Fibroblast of peridontal ligament (primary cell): ENCODE data around the gene ATG10.
"Not testable (repeated sequence)": the region's sequence is repeated elsewhere in the genome, so short reads cannot be mapped to it uniquely, and the experiment has no call there.

Source experiments
- DNase-seq: peaks from one replicate; pipeline ENCODE4 v3.0.0-alpha.2; 2010; ENCODE audit errors: extremely low read depth

Gene ATG10

DNA sequence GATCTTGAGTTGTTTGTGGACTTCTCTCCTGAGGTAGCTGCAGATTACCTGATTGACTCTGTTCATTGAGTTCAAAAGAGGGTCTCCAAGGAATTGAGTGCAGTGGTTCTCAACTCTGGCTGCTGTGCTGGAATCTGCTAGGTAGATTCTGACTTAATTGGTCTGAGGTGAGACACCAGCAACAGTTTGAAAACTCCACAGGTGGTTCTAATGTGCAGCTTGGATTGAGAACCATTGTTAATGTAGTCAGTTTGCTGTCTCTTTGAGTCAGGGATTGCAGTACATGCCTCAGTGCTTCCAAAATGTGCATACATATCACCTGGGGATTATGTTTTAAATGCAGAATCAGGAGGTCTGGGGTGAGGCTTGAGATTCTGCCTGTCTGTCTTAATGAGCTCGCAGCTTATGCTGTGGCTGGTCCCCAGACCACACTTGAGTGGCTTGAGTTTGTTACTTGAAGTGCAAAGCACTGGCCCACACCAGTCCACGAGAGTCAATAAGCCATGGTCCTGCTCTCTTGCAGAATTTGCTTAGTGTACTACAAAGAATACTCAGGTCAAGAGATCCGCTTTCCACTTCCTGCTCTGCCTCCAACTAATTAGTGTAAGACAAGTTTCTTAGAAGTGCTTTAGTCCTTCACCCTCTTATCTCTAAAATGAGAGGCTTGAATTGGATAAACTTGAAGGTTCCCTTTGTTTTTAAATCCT, 82.3 kb downstream of the ATG10 start:
- DNase-seq, result no peak

DNA sequence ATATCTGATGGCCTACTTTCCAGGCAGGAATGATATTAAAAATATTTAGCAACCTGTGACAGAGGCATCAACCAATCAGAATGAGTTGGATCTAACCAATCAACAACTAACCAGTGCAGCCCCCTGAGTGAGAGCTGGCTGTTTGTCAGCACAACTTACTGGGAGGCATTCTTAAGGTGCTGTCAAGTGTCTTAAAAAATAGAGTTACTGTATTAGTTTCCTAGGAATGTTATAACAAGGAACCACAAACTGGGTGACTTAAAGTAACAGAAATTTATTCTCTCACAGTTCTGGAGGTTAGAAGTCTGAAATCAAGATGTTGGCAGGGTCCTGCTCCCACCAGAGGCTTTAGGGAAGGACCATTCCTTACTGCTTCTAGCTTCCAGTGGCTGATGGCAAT, 85.2 kb downstream of the ATG10 start:
- DNase-seq, result no peak

DNA sequence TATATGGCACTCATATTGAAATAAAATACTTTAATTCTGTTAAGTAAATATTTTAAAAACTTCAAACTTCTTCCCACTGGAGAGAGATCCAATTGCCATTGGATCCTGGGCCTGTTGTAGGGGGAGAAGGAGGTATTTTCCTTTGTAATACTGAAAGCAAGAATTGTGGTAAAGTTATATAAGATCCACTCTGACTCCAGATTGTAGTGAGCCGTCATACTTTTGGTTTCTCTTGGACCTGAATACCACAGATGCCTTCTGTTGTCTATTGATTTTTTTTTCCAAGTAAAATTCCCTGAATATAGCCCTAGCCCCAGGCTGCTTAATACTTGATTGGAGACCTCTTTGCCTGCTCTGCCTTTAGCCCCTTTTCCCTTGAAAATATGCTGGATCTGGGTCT, 86.9 kb downstream of the ATG10 start:
- DNase-seq, result peak; percentile 71

DNA sequence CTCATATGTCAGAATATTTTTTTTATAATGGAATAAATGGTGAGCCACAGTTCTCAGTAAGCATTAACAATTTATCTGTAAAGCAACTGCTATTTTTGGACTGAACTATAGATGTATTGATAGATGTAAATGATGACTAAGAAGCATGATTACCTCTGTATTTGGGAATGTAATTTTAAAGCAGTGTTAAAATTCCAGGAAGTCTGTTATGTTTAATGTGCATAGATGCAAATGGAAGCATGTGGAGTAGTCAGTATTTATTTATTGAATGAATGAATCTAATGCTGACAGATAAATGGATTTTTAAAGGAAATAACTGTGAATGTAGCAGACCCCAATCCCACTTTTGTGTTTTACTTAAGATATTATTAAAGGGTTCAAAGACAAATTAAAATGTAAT, 95.0 kb downstream of the ATG10 start:
- no peak for DNase-seq

DNA sequence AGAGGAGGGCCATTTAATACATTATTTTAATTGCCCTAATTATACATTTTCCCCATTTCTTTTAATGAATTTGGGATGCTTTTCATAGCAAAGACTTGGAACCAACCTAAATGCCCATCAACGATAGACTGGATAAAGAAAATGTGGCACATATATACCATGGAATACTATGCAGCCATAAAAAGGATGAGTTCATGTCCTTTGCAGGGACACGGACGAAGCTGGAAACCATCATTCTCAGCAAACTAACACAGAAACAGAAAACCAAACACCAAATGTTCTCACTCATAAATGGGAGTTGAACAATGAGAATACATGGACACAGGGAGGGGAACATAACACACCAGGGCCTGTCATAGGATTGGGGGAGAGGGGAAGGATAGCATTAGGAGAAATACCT, 96.2 kb downstream of the ATG10 start:
- not testable (repeated sequence) for DNase-seq

DNA sequence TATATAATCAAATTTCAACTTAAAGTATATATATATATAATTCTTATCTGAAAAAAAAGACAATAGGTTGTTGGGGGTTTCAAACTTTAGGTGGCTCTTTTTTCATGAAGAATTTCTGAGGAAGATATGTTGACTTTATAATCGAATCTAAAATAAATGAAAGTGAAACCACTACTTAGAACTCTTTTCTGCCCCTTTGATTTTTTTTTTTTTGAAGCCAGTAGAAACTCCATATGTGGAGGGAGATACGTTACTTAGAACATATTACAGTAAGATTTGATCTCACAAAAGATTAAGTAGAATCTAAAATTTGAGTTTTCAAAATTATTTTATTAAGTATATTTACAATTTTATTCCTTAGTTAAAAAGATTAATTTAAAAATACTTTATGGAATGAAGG, 96.9 kb downstream of the ATG10 start:
- DNase-seq, result peak; percentile 51

DNA sequence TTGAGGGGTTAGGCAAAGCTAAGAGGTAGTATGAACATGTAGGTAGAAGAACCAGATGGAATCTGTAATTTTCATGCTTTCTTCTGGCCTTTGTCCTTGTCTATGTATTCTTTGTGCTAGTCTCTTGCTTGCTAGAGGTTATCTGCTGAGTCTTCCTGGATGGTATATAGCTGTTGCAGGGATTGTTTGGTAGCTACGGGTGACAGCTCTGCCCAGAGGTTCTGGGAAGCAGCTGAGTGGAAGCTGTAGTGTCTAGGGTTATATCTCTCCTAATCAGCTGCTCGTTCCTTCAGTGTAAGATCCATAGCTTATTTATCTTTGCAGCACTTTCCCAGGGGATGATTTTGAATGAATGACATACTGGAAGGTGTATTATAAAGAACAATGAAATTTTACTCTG, 100.3 kb downstream of the ATG10 start:
- DNase-seq, result no peak

DNA sequence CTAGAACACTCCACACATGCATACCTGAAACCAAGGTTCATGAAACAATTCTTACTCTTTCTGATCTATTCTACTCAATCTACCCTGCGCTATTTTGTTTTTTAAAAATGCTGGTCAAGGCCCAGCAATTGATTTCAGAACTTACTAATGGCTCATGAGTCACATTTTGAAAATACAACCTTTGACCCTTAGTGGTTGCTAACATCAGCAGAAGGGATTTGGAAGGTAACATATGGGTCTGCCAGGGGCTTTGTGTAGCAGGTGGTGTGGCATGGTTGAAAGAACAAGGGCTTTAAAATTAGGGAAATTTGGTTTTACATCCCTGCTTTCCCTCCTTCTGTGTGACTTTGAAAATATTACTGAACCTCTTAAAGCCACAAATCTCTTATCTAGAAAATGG, 101.4 kb downstream of the ATG10 start:
- DNase-seq, result no peak

DNA sequence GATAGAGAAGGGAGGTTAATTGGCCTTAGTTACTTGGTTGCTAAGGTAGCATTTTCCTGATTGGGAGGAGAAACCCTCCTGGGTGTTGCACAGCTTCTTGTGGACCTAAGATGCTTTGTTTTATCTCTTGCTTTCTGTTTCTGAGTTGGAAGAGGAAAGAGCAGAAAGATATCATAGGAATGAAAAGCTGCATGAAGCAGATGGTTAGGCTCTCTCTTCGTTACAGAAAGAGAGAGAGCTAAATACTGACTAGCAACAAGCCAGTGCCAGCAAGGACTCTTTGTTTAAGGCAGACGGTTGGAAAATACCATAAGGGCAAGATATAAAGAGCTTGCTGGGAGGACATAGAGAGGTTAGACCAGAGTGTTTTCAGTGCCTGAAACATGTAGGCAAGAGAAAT, 103.1 kb downstream of the ATG10 start:
- DNase-seq, result no peak

DNA sequence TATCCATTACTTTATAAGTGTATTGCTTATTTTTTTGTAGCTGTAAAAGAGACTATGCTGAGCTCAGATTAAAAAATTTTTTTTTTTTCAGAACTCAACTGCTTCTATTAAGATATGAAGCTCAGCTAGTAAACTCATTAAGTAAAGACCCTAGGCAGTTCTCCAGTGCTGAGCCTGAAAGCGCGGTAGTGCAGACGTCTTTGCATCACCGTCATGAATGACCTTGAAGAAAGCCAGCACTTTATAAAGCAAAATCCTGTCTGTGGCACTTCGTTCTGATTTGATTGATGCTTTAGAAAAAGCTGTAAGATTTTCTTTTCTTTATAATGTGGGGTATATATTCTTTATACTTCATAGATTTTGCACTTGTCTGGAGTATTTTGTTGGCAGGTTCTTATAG, 105.7 kb downstream of the ATG10 start:
- DNase-seq, result no peak

DNA sequence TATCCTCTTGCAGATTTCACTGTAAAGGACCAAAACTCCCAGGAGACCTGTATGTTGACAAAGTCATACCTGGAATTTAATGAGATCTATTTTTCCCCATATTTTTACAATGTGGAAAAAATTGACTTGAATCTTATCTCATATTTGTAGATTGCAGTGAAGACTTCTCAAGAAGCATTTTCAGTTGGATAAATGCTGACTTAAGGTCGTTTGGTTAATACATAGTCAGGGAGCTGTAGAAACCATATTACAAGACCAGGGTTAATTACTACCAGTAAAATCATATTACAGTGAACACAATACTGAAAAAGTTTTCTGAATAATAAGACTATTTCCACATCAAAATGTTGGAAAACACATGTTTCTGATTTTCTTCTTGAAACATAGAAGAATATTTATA, 119.8 kb downstream of the ATG10 start:
- no peak for DNase-seq

DNA sequence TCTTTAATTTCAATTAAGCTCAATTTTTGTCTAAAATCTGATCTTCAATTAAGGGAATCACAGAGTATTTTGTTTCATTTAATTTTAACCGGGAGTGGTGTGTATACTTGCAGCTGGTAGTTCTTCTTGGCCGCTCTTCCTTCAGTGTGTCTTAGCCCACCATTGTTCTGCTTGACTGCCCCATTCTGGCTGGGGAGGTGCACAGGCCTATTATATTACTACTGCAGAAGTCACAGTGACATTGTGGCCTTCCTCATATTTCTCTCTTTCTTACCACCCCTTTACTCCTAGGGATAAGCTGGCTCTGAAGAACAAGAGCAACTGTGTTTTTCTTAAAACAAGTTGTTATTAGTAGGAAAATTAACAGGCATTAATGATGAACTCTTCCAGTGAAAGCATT, 123.7 kb downstream of the ATG10 start:
- DNase-seq, result no peak

DNA sequence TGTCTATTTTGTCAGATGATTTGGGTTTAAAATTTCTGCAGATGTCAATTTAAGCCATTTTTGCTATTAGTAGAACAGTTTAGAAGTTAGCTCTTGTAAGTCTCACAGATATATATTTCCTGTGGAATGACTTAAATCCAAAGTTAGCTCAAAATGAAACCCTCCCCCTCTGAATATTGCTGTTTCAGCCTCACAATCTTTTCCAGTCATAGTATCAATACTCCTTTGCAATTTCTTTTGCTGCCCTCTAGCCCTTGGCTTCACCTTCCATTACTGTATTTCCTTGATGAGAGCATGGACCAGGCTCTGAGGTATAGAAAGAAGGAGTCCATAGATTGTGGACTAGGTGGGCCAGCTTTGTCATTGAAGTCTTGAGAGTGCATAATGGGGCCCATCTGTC, 124.4 kb downstream of the ATG10 start:
- no peak for DNase-seq

DNA sequence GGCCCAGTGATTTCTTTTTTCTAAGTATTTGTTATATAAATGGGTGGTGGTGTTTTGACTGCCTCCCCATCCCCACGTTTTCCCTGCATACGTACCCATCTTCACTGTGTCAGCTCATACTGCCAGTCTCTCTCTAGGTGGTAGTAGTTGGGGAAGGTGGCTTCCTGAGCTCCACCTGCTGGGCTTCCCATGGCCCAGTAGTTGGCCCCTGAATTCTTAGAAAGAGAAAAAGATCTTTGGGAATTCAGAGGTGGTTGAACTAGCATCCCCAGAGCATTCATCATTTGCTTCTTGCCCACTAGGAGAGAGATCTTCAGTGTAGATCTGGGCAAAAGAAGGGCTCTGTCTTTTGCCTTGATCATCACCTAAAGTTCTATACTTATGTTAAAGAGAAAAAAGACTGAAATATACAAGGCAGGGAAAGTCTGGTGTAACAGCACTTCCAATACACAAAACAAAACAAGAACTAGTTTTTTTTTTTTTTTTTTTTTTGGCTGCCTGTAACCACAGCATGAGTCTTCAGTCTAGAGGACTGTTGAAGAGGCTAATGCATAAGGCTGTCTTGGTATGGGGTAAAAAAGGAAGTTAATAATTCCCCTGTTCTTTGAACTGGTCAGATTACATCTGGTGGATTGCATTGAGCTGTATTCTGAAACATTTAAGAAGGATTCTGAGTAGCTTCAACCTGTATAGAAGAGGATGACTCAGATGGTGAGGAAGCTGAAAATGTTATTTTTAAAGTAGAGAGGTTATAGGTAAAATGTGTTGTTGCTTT, 128.7 kb downstream of the ATG10 start:
- DNase-seq, result no peak

DNA sequence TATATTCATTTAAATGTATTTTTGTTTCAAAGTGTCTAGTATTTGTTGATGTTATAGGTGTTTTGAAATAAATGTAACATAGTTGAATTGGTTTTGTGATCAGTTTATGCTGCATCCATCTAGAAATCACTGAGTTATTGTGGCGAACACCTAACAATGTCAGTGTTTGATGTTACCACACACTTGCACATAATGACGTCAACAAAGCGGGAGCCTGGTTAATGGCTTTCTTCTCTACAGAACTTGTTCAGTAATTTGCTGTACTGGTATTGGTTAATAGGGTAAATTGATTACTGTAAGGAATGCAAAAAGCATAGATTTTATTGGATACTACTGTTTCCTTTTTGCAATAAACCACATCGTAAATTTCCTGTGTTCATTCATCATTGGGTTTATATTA, 133.0 kb downstream of the ATG10 start:
- no peak for DNase-seq

DNA sequence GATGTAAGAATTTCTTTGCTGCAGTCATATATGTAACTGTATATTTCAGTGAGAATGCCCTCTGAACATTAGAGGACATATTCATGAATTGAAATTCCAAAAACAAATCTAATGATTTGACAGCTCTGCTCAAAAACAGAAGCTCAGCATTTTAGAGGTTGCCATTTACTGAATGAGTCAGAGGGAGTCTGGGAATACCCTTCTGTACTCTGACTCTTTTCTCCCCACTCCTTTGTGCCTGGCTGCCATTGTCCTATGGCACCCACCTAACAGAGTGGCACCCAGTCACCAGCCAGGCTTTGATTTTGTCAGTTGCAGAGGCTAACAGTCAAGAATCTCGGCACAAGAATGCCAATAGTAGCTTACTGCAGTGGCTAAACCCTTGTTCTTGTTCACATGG, 133.6 kb downstream of the ATG10 start:
- peak; percentile 11 for DNase-seq

DNA sequence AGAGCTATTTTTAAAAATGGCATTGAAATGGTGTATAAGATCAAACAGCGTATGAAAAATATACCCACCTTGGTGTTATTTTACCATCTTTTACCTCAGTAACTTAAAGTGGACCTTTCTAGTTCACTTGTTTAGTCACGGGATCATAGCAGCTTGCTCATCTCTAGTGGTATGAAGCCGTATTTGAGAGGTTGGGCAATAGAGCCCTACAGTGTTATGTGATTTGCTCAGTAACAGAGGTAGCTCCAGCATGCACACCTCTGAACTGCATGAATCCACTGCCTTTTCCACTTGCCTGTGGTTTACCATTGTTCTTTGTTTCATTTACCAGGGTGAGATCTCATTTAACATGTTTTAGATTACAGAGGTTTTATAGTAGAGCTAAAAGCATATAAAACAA, 134.4 kb downstream of the ATG10 start:
- DNase-seq, result peak; percentile 36

DNA sequence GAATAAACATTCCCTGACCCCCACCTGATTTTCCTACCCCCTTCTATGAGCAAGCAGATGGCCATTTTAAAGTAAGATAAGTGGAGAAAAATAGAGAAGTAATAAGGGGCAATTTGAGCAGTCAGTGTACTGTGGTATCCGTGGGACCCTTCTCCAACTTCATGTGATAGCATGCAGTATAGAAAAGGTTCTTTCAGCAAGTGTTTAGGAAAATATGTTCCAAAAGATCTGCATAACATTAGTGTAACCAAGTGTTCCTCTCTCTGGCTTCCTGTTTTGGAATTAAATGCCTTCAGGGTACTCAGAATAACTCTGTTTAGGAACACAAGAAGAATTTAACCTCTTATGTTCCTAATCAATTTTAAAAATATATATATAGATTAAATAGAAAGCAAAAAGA, 134.9 kb downstream of the ATG10 start:
- DNase-seq, result no peak

DNA sequence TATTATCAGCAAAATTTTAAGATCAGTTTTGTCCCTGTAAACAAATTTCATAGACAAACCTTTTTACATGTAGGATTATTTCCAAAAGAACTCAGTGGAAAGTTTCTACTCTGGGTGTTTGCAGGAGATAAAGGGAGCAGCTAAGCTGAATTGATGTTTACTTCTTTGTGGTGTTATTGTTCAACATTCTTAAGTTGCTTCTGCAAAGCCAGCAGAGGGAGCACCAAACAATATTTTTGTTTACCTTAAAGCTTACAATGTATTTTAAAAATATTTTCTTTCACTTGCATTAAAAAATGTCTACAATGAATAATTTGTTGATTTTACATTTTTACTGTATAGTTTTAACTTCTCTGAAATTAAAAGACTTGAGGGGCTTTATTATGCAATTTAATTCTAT, 135.4 kb downstream of the ATG10 start:
- DNase-seq, result peak; percentile 49

DNA sequence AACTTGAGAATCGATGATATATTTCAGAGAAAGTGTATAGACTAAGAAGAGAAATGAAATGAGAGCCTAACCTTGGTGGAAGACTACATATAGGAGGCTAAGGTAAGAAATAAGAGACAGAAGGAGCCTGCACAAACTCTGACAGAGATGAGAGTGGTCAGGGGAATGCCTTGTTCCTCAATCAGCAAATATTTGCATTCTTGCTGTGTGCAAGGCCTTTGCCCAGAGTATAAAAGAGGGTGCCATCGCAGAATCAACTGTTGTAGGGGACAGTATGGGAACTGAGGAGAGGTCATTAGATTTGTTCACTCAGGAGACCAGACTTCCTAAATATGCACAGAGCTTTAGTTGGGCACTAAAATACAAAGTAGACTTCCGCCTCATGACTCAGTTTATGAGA, 137.2 kb downstream of the ATG10 start:
- DNase-seq, result no peak

DNA sequence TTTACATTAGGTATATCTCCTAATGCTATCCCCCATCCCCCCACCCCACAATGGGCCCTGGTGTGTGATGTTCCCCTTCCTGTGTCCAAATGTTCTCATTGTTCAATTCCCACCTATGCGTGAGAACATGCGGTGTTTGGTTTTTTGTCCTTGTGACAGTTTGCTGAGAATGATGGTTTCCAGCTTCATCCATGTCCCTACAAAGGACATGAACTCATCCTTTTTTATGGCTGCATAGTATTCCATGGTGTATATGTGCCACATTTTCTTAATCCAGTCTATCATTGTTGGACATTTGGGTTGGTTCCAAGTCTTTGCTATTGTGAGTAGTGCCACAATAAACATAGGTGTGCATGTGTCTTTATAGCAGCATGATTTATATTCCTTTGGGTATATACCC, 138.1 kb downstream of the ATG10 start:
- not testable (repeated sequence) for DNase-seq

DNA sequence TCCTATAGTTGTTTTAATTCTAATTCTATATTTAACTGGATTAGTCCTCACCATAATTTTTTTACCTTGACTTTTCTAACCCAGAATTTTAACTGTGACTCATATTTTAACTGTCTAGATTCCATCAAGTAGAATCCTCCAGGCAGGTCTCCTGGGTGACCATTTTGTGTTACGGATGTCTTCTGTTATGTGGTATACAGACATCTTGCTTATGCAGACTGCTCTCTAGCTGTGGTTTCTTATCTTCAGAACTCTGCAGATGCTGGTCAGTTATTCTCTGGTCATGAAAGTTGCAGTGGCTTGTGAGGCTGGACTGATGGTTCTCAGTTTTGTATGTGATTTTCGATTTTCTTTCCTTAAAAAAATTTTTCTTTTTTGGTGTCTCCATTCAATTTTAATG, 139.4 kb downstream of the ATG10 start:
- peak; percentile 13 for DNase-seq

DNA sequence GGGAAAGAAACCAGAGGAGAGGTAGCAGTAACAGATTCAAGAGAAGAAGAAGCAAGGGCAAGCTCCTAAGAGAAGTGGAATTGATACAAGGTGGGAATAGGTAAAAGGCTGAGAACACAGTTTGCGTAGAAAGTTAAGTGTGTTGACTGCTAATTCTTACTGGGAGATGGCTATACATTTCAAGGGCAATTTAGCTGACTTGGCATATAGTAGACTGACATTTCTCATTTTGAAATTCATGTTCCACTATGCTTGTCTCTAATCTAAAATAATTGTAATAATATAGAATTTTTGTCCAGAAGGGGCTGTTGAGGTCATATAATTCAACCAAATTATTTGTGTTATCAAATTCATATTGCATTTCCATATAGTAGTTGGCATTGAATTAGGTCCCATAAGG, 144.0 kb downstream of the ATG10 start:
- DNase-seq, result no peak

DNA sequence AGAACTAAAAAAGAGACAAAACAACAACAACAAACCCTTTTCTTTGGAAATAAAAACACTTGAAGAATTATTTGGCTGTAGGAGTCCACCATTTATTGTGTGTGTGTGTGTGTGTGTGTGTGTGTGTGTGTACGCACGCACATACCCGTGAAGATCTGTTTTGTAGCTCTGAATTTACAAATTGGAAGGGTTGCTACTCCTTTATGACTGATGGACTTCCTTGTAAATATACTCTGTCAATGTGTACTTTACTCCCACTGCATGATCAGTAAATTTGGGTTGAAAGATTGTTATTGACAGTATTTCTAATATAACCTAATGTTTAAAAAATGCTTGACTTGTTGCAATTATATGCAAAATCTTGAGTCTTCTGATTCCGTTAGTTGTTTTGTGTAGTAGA, 148.1 kb downstream of the ATG10 start:
- no peak for DNase-seq
